Stomach (tissue), 9 donors: ENCODE measurements around the gene CAPS. TPM values are rescaled to one million over a fixed set of nuclear protein-coding genes. Genes with fewer than 3 reads are reported as not detected.

Experiments used
- DNase-seq, 2 donors: peaks; one replicate each; pipeline versions ENCODE4 v3.0.0 to v3.0.0-alpha.2; 2013 to 2019
- H3K27ac ChIP-seq, 5 donors: fragments of 200-600 bp in 4 of 5; sonication (generic) in 4 of 5; one replicate each; pipeline ENCODE4 v1.5.1; 2013 to 2019; ENCODE audit warnings: mild to moderate bottlenecking in 1 of 5, moderate library complexity in 1 of 5
- H3K27me3 ChIP-seq, 3 donors: fragments of 200-600 bp; sonication (generic); one replicate each; pipeline ENCODE4 v1.5.1; 2017 to 2019; ENCODE audit warnings: mixed run types in 1 of 3
- H3K36me3 ChIP-seq, 4 donors: fragments of 200-600 bp; sonication (generic); 1 replicate in 3 of 4; 2 replicates in 1 of 4; pipeline ENCODE4 v1.5.1; 2016 to 2019
- H3K4me1 ChIP-seq, 4 donors: fragments of 200-600 bp; sonication (generic); one replicate each; pipeline ENCODE4 v1.5.1; 2016 to 2019
- H3K4me3 ChIP-seq, 4 donors: fragments of 200-600 bp; sonication (generic) in 3 of 4; one replicate each; pipeline ENCODE4 v1.5.1; 2016 to 2019; ENCODE audit warnings: mild to moderate bottlenecking in 1 of 4
- H3K9me3 ChIP-seq, 4 donors: fragments of 200-600 bp; sonication (generic); one replicate each; pipeline ENCODE4 v1.5.1; 2016 to 2019
- EP300 ChIP-seq: sonication (generic); formaldehyde crosslinking; IDR thresholded peaks from one replicate; pipeline ENCODE4 v1.6.1; 2017; ENCODE audit warnings: antibody characterized with exemption
- POLR2A ChIP-seq, 4 donors: fragments of 450-650 bp; IDR thresholded peaks; one replicate each; pipeline ENCODE4 v1.6.1; 2016; ENCODE audit warnings: antibody characterized with exemption in 4 of 4, control low read depth in 2 of 4, mild to moderate bottlenecking in 1 of 4, moderate library complexity in 1 of 4
- POLR2AphosphoS5 ChIP-seq, 3 donors: sonication (generic); formaldehyde crosslinking; IDR thresholded peaks; one replicate each; pipeline ENCODE4 v1.6.1; 2016; ENCODE audit warnings: antibody characterized with exemption in 3 of 3
- WGBS, 5 donors: extraction: QIAGEN DNeasy Blood & Tissue Kit in 3 of 5; methylation state at CpG; one replicate each; pipeline versions ENCODE4 v1.1.5 to v1.1.7; 2013 to 2018; 5-methylcytosine and 5-hydroxymethylcytosine counted together
- intact Hi-C: fragments of 100-400 bp; cut with DNase I; formaldehyde crosslinking; loops from one replicate; pipeline ENCODE4 v1.15.1; 2023; ENCODE audit warnings: low total_unique reads
- polyA plus RNA-seq, 3 donors: library from polyadenylated mRNA; stranded (reverse); fragments of 200-250 nt; gene quantifications; one replicate each; pipeline ENCODE4 v1.2.3, GENCODE V29; 2013
- total RNA-seq, 5 donors: library from RNA; depleted of rRNA; stranded (reverse); fragments of >200 nt; gene quantifications; one replicate each; pipeline versions ENCODE4 v1.1.0 to v1.2.3, GENCODE V29; 2014 to 2016
- TF ChIP-seq, protein P1 (sequence below), 7 experiments: fragments of 450-650 bp in 4 of 7; fragments of 200-600 bp in 3 of 7; sonication (generic) in 3 of 7; IDR thresholded peaks; one replicate each; pipeline ENCODE4 v1.5.1; 2016 to 2019; ENCODE audit warnings: antibody characterized with exemption in 7 of 7, control low read depth in 2 of 7, mild to moderate bottlenecking in 1 of 7
- donor health status: healthy with polysubstance abuse.
- donor health status: Bipolar disorder and iron deficiency.
- donor health status: healthy.

Gene CAPS
- total and polyA plus RNA-seq, 8 donors: 27.2 to 143 (median 47.2) TPM

DNA sequence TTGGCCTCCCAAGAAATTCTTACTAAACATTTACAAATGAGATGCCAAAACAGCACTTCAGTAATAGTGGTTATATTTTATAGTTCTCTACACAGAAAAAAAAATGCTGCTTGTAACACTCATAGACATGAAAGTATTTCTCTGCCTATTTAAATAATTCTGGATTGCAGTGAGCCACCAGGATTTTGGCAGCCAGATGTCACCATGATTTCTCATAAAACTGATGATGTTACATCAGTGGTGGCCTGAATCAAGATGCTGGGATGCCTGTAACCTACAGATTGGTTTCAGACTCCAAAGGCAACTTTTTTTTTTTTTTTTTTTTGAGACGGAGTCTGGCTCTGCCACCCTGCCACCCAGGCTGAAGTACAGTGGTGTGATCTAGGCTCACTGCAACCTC is 2.7 kb upstream of the CAPS start:
- Histone ChIP-seq H3K4me3 (no peak overlapping the region), H3K9me3 (no peaks in the 10 kb centered on the region), H3K4me1 (peaks cover 17 to 62% (median 43%) of the 10 kb centered on the region in 4 donors), H3K27ac (no peak overlapping the region), H3K27me3 (no peaks in the 10 kb centered on the region), H3K36me3 (peaks cover 15 to 45% (median 40%) of the 10 kb centered on the region in 4 donors)
- intact Hi-C loops: no loop called here
- DNase-seq: no peak
- TF ChIP-seq EP300 (no peak), POLR2AphosphoS5 (IDR thresholded peaks at IDR 0.05) (no peak), POLR2A (IDR thresholded peaks at IDR 0.05) (no peak)
- TF ChIP-seq, protein P1, sequence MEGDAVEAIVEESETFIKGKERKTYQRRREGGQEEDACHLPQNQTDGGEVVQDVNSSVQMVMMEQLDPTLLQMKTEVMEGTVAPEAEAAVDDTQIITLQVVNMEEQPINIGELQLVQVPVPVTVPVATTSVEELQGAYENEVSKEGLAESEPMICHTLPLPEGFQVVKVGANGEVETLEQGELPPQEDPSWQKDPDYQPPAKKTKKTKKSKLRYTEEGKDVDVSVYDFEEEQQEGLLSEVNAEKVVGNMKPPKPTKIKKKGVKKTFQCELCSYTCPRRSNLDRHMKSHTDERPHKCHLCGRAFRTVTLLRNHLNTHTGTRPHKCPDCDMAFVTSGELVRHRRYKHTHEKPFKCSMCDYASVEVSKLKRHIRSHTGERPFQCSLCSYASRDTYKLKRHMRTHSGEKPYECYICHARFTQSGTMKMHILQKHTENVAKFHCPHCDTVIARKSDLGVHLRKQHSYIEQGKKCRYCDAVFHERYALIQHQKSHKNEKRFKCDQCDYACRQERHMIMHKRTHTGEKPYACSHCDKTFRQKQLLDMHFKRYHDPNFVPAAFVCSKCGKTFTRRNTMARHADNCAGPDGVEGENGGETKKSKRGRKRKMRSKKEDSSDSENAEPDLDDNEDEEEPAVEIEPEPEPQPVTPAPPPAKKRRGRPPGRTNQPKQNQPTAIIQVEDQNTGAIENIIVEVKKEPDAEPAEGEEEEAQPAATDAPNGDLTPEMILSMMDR (IDR thresholded peaks at IDR 0.05): no peak
- 83 to 100% (median 100%) methylated on average over 1 of the region's 1 CpG for WGBS, 5 donors

DNA sequence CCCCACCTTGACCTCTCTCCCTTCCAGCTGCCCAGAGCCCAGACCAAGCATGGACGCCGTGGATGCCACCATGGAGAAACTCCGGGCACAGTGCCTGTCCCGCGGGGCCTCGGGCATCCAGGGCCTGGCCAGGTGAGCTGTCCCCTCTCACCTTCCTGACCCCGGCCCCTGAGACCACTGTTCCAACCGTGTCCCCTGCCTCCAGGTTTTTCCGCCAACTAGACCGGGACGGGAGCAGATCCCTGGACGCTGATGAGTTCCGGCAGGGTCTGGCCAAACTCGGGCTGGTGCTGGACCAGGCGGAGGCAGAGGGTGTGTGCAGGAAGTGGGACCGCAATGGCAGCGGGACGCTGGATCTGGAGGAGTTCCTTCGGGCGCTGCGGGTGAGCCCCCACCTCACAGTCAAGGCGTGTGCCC is 312 bp downstream of the CAPS start:
- peaks cover 36 to 68% (median 61%) of the 10 kb centered on the region in 4 donors for H3K36me3 ChIP-seq
- peak overlapping the region; percentile 66 to 84 (median 81) for H3K27ac ChIP-seq
- WGBS, 5 donors: 26 to 60% (median 49%) methylated on average over 3 to 22 of the region's 22 CpGs
- no peak for TF ChIP-seq EP300
- intact Hi-C loops: no loop called here
- peaks cover 21 to 43% (median 32%) of the 10 kb centered on the region in 4 donors for H3K4me1 ChIP-seq
- no peaks in the 10 kb centered on the region for H3K27me3 ChIP-seq
- peak overlapping the region; percentile 16 to 37 (median 30) for H3K4me3 ChIP-seq
- peak in 1 of 2 donors; percentile 27 for DNase-seq
- no peaks in the 10 kb centered on the region for H3K9me3 ChIP-seq

DNA sequence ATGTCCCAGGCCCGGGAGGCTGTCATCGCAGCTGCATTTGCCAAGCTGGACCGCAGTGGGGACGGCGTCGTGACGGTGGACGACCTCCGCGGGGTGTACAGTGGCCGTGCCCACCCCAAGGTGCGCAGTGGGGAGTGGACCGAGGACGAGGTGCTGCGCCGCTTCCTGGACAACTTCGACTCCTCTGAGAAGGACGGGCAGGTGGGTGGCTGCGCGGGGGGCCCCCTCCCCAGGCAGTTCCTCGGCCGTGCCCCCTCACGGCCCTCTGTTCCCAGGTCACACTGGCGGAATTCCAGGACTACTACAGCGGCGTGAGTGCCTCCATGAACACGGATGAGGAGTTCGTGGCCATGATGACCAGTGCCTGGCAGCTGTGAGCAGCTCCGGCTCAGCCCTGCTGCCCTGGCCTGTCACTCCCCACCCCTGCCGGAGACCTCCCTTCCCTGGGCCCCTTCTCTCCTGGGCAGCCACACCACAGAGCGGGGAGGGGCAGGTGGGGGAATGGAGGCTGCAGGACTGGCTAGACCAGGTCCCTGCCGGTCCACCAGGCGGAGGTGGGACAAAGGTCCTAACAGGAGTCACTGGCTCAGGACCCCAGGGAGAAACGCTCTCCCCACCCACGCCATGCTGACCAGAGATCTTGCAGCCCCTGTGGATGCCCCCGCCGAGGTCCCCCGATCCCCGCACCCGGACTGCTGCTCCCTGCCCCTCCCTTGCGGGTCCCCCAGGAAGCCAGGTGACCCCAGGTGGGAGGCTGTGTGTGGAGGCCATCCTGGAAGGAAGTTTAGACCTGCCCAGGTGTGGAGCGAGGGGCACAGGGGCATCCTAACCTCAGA is 1.1 kb downstream of the CAPS start:
- Histone ChIP-seq H3K4me1 (peaks cover 21 to 35% (median 30%) of the 10 kb centered on the region in 4 donors), H3K9me3 (no peaks in the 10 kb centered on the region), H3K36me3 (peaks cover 33 to 68% (median 61%) of the 10 kb centered on the region in 4 donors), H3K27ac (peak overlapping the region; percentile 66 to 84 (median 81)), H3K4me3 (peak overlapping the region; percentile 16 to 37 (median 30)), H3K27me3 (no peaks in the 10 kb centered on the region)
- 35 to 71% (median 42%) methylated on average over 22 to 42 of the region's 42 CpGs for WGBS, 5 donors
- TF ChIP-seq POLR2AphosphoS5 (IDR thresholded peaks at IDR 0.05) (peak in 2 of 3 donors; percentile 13 to 43), EP300 (no peak)
- peak; percentile 80 to 94 for DNase-seq
- intact Hi-C loops: no loop called here

DNA sequence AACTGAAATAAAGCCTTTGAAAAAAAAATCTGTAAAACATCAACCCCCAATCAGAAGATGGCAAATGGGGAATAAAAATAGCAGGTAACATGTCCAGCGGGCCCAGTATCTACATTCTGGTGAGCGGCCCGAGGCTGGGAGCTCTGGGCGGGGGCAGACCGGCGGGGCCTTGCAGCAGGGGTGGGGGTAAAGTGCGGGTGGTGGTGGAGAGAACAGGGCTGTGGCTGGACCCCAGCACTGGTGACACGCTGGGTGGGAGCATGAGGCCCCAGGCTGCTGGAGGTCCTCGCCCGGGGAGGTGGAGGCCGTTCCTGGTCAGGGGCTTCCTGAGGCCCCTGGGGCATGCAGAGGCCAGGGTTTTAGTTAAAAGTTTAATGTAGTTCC is 1.7 kb downstream of the CAPS start:
- TF ChIP-seq, protein P1 (IDR thresholded peaks at IDR 0.05): no peak
- TF ChIP-seq POLR2A (IDR thresholded peaks at IDR 0.05): no peak
- no peak for TF ChIP-seq POLR2AphosphoS5 (IDR thresholded peaks at IDR 0.05)
- TF ChIP-seq EP300: no peak
- H3K4me3 ChIP-seq: peak overlapping the region in 3 of 4 donors; percentile 25 to 37 (median 35)
- peaks cover 39 to 68% (median 61%) of the 10 kb centered on the region in 4 donors for H3K36me3 ChIP-seq
- no peaks in the 10 kb centered on the region for H3K27me3 ChIP-seq
- peak in 1 of 2 donors; percentile 59 for DNase-seq
- 30 to 59% (median 51%) methylated on average over 11 of the region's 11 CpGs for WGBS, 5 donors
- peaks cover 21 to 33% (median 30%) of the 10 kb centered on the region in 4 donors for H3K4me1 ChIP-seq
- intact Hi-C loops: no loop called here
- H3K27ac ChIP-seq: peak overlapping the region; percentile 66 to 84 (median 81)
- H3K9me3 ChIP-seq: no peaks in the 10 kb centered on the region

DNA sequence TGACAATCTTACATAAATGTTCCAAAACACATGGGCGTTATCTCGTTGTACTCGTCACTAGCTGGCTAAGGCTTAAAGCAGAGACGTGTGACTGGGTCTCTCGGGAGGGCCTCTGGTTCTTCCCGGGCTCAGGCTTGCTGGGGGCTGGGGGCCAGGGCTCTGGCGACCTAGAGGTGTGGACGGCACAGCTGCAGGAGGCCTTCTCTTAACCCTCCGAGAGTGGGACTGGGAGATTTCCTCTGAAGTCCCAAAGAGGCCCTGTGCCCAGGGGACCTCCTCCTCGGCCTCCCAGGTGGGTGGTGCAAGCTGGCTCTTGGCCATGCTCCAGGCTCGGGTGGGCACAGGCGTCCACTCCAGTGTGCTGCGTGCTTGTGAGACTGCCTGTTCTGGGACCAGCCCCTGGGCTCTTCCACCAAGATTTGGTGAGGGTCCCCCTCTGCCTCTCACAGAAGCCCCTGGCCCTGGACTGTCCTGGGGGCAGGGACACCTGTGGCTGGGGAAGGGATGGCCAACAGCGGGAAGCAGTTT is 2.2 kb downstream of the CAPS start:
- Histone ChIP-seq H3K4me1 (peaks cover 21 to 33% (median 30%) of the 10 kb centered on the region in 4 donors), H3K27ac (peak overlapping the region; percentile 12 to 84 (median 81)), H3K36me3 (peaks cover 44 to 68% (median 62%) of the 10 kb centered on the region in 4 donors), H3K9me3 (no peaks in the 10 kb centered on the region), H3K27me3 (no peaks in the 10 kb centered on the region), H3K4me3 (no peak overlapping the region)
- DNase-seq: peak in 1 of 2 donors; percentile 55
- no peak for TF ChIP-seq POLR2A (IDR thresholded peaks at IDR 0.05)
- no peak for TF ChIP-seq POLR2AphosphoS5 (IDR thresholded peaks at IDR 0.05)
- no peak for TF ChIP-seq EP300
- TF ChIP-seq, protein P1 (IDR thresholded peaks at IDR 0.05): no peak
- WGBS, 5 donors: 26 to 59% (median 43%) methylated on average over 9 to 14 of the region's 14 CpGs
- intact Hi-C loops: no loop called here
